T-helper 2 cell (primary cell): Measurements from ENCODE around the gene CLIC5.

Experiments
- DNase-seq, 5 experiments: peaks; one replicate each; pipeline versions ENCODE4 v3.0.0 to v3.0.0-alpha.2; 2012 to 2022
- total RNA-seq, 2 donors: gene quantifications; one replicate each; lab custom pipeline; 2026; lab: John Stamatoyannopoulos, UW

The CLIC5 gene
- 5.0 to 11.2 reads per million in 2 donors for total RNA-seq

- DNase-seq, result peak; percentile 11 to 37 (median 12)
Measured at GRCh38 chr6:46015119-46015968, at the start of gene CLIC5. Gene CLIC5, minus strand, starts transcription at chr6:46015860. Its CDS starts 318 bp downstream, at chr6:46015542.

GRCh38 chr6:46062991-46063390 is 47.3 kb upstream of the CLIC5 start:
- DNase-seq, result no peak

GRCh38 chr6:46062312-46062711 is 46.7 kb upstream of the CLIC5 start:
- peak in 2 of 5 experiments; percentile 14 to 23 for DNase-seq

- DNase-seq, result no peak
Measured at GRCh38 chr6:46061497-46061896, 45.8 kb upstream of the CLIC5 start.

GRCh38 chr6:46059608-46060007 is 43.9 kb upstream of the CLIC5 start:
- no peak for DNase-seq

GRCh38 chr6:46058951-46059350 is 43.3 kb upstream of the CLIC5 start:
- no peak for DNase-seq

GRCh38 chr6:46057792-46058191 is 42.1 kb upstream of the CLIC5 start:
- no peak for DNase-seq

- DNase-seq, result no peak
Measured at GRCh38 chr6:46056906-46057529, 41.4 kb upstream of the CLIC5 start.

GRCh38 chr6:46054516-46054915 is 38.9 kb upstream of the CLIC5 start:
- no peak for DNase-seq

- DNase-seq, result no peak
Measured at GRCh38 chr6:46053039-46053933, 37.6 kb upstream of the CLIC5 start.

GRCh38 chr6:46052479-46052878 is 36.8 kb upstream of the CLIC5 start:
- no peak for DNase-seq

- DNase-seq, result no peak
Measured at GRCh38 chr6:46051962-46052361, 36.3 kb upstream of the CLIC5 start.

- no peak for DNase-seq
Measured at GRCh38 chr6:46050845-46051405, 35.3 kb upstream of the CLIC5 start.

- DNase-seq, result no peak
Measured at GRCh38 chr6:46048646-46049297, 33.1 kb upstream of the CLIC5 start.

GRCh38 chr6:46046558-46047174 is 31.0 kb upstream of the CLIC5 start:
- no peak for DNase-seq

GRCh38 chr6:46044881-46045617 is 29.4 kb upstream of the CLIC5 start:
- DNase-seq, result no peak

GRCh38 chr6:46042355-46042999 is 26.8 kb upstream of the CLIC5 start:
- peak in 2 of 5 experiments; percentile 12 to 50 for DNase-seq

- DNase-seq, result no peak
Measured at GRCh38 chr6:46040288-46040687, 24.6 kb upstream of the CLIC5 start.

GRCh38 chr6:46039646-46040045 is 24.0 kb upstream of the CLIC5 start:
- no peak for DNase-seq

GRCh38 chr6:46036911-46037310 is 21.3 kb upstream of the CLIC5 start:
- no peak for DNase-seq
